NB4 (cell line): Measurements from ENCODE around the gene KCNK13.

Source experiments
- CTCF ChIP-seq: IDR thresholded peaks from one replicate; pipeline ENCODE4 v1.5.1; 2012; ENCODE audit warnings: low read depth, low read length
- POLR2A ChIP-seq: IDR thresholded peaks from 2 replicates; pipeline ENCODE4 v1.6.1; 2011; ENCODE audit warnings: mild to moderate bottlenecking; ENCODE audit not compliant: insufficient read length; ENCODE audit errors: extremely low read depth

- TF ChIP-seq CTCF, result no peak
- no peak for TF ChIP-seq POLR2A
Observed at GRCh38 chr14:90056826-90057225, 5.0 kb upstream of the KCNK13 start.
